Activated CD8-positive, alpha-beta T cell treated with anti-CD3 and anti-CD28 coated beads, Interleukin-2, amount 10 ng/mL, durations not matched to agents 7 days and 5 days (primary cell): ENCODE measurements around the gene KRTAP5-11. TPM values are rescaled to one million over a fixed set of nuclear protein-coding genes. Genes with fewer than 3 reads are reported as not detected.

ENCODE experiments used
- ATAC-seq: fragments of 150-1000 bp; cut with Tn5 transposase; one replicate; pipeline ENCODE4 v1.10.0; 2021; ENCODE audit warnings: moderate library complexity
- CTCF ChIA-PET: fragments of 350-600 bp; sonication (Branson Sonifier 250); formaldehyde crosslinking; loops from one replicate; lab custom pipeline; 2021; ENCODE audit warnings: antibody characterized with exemption; lab: Charles Lee
- POLR2A ChIA-PET: fragments of 350-600 bp; sonication (Branson Sonifier 250); formaldehyde crosslinking; loops from one replicate; lab custom pipeline; 2021; ENCODE audit warnings: antibody characterized with exemption; lab: Charles Lee
- DNase-seq: peaks from one replicate; pipeline ENCODE4 v3.0.0-alpha.2; 2020
- H3K27ac Mint-ChIP-seq: one replicate; pipeline ENCODE4 v1.8.0; 2021; ENCODE audit warnings: mild to moderate bottlenecking, mixed read lengths
- H3K27me3 Mint-ChIP-seq: one replicate; pipeline ENCODE4 v1.8.0; 2021; ENCODE audit warnings: low read depth, mixed read lengths
- H3K36me3 Mint-ChIP-seq: one replicate; pipeline ENCODE4 v1.8.0; 2021; ENCODE audit warnings: low read depth, mixed read lengths
- H3K4me1 Mint-ChIP-seq: one replicate; pipeline ENCODE4 v1.8.0; 2021; ENCODE audit warnings: low read depth, mixed read lengths
- H3K4me3 Mint-ChIP-seq: one replicate; pipeline ENCODE4 v1.8.0; 2021; ENCODE audit warnings: mild to moderate bottlenecking, mixed read lengths
- H3K9me3 Mint-ChIP-seq: one replicate; pipeline ENCODE4 v1.8.0; 2022; ENCODE audit warnings: mixed read lengths; ENCODE audit not compliant: insufficient read depth
- total RNA-seq, 2 experiments: library from RNA; stranded (reverse); gene quantifications; one replicate each; pipeline ENCODE4 v1.2.3, GENCODE V29; 2021

KRTAP5-11 gene
- total RNA-seq, 2 experiments from 2014 or later = not detected

DNA sequence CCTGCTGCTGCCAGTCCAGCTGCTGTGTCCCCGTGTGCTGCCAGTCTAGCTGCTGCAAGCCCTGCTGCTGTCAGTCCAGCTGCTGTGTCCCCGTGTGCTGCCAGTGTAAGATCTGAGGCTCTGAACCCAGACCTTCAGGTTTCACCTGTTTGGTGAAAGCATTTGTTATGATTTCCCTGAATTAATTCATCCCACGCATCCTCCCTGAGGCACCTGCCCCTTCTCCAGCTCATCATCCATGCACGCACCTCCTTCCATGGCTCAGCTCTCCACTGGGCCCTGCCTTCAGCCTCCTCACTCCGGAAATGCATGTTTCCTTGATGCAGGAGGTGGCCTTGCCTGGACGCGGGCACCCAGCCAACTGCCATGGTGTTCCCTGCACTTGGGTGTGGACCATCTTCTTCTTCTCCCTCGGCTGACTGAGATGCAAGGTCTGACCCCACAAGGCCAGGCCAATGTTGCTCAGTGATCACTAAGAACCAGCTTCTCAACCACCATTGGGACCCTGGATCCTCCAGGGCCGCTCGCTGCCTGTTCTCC is 16.5 kb downstream of the KRTAP5-11 start:
- no peak overlapping the region for H3K27ac Mint-ChIP-seq
- H3K4me1 Mint-ChIP-seq = no peaks in the 10 kb centered on the region
- CTCF ChIA-PET = no interaction called here
- ATAC-seq (no peak), DNase-seq (no peak)
- POLR2A ChIA-PET = no interaction called here
- no peaks in the 10 kb centered on the region for H3K9me3 Mint-ChIP-seq
- no peaks in the 10 kb centered on the region for H3K36me3 Mint-ChIP-seq
- no peak overlapping the region for H3K4me3 Mint-ChIP-seq
- H3K27me3 Mint-ChIP-seq = peaks cover 21% of the 10 kb centered on the region

DNA sequence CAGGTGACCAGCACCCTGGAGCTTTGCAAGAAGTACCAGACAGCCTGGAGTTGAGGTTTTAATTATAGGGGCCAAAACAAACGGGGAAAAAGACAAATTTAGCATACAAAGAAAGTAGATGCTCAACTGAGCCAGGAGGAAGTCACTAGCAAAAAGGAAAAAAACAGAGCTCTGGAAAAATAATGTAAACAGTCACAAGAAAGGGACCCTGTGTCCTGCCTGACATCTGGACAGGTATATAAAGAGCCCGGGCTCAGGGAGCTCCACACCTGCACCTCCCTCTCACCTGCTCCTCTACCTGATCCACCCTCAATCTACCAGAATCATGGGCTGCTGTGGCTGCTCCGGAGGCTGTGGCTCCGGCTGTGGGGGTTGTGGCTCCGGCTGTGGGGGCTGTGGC is 17.4 kb downstream of the KRTAP5-11 start, which contains the start of gene KRTAP5-10:
TSS of gene KRTAP5-10 (plus strand) at position 301 of the 400 bp plus-strand sequence. CDS start at position 326, 25 bp downstream.
- H3K4me1 Mint-ChIP-seq = no peaks in the 10 kb centered on the region
- H3K27me3 Mint-ChIP-seq = peaks cover 28% of the 10 kb centered on the region
- ATAC-seq = no peak
- H3K27ac Mint-ChIP-seq = no peak within 1 kb of the TSS
- CTCF ChIA-PET = no interaction called here
- no peaks in the 10 kb centered on the region for H3K36me3 Mint-ChIP-seq
- POLR2A ChIA-PET = no interaction called here
- H3K4me3 Mint-ChIP-seq = no peak within 1 kb of the TSS
- H3K9me3 Mint-ChIP-seq = no peaks in the 10 kb centered on the region
- DNase-seq = no peak

DNA sequence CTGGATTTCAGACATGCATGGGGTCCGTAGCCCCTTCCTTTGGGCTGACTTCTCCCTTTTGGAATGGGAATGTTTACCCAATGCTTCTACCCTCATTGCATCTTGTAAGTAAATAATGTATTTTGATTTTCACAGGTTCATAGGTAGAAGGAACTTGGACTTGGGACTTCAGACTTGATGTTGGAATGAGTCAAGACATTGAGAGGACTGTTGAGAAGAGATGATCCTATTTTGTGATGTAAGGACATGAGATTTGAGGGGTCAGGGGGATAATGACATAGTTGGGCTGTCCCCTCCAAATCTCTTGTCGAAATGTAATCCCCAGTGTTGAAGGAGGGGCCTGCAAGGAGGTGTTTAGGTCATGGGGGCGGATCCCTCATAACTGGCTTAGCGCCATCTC is 18.2 kb downstream of the KRTAP5-11 start:
- ChIA-PET CTCF (no interaction called here), POLR2A (no interaction called here)
- Mint-ChIP-seq H3K36me3 (no peaks in the 10 kb centered on the region), H3K27me3 (peaks cover 28% of the 10 kb centered on the region), H3K27ac (no peak overlapping the region), H3K4me1 (no peaks in the 10 kb centered on the region), H3K9me3 (no peaks in the 10 kb centered on the region), H3K4me3 (no peak overlapping the region)
- DNase-seq (no peak), ATAC-seq (no peak)

DNA sequence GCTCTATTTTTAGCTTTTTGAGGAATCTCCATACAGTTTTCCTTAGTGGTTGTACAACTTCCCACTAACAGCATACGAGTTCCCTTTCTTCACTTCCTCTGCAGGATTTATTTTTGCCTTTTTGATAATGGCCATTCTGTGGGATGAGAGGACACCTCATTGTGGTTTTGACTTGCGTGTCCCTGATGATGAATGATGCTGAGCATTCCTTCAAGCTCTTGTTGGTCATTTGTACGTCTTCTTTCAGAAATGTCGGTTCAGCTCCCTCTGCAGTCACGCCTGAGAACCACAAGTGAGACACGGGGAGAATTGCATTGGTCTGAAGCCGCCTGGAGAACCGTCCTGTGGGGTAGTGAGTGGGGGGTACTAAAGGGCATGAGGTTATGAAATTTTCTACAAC is 19.3 kb downstream of the KRTAP5-11 start:
- POLR2A ChIA-PET = no interaction called here
- CTCF ChIA-PET = no interaction called here
- H3K27me3 Mint-ChIP-seq = peaks cover 28% of the 10 kb centered on the region

DNA sequence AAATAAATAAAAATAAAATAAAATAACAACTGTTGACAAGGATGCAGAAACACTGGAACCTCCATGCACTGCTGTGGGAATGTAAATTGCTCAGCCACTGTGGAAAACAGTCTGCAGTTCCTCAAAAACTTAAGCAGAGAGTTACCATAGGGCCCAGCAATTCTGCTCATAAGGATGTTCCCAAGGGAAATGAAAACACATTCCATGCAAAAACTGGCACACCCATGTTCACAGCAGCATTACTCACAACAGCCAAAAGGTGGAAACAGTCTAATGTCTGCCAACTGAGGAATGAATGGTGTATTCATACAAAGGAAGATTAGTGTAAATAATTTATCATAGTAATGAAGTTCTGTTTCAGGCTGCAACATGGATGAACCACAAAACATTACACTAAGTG is 20.6 kb downstream of the KRTAP5-11 start:
- Mint-ChIP-seq H3K27me3 (peaks cover 36% of the 10 kb centered on the region), H3K36me3 (no peaks in the 10 kb centered on the region), H3K9me3 (no peaks in the 10 kb centered on the region), H3K4me3 (no peak overlapping the region), H3K4me1 (no peaks in the 10 kb centered on the region), H3K27ac (no peak overlapping the region)
- ChIA-PET POLR2A (no interaction called here), CTCF (no interaction called here)
- ATAC-seq (no peak), DNase-seq (no peak)

More for the DNA sequence above, 19.3 kb downstream of the KRTAP5-11 start:
- no peak overlapping the region for H3K27ac Mint-ChIP-seq
- no peak for ATAC-seq
- H3K4me3 Mint-ChIP-seq = no peak overlapping the region
- no peaks in the 10 kb centered on the region for H3K9me3 Mint-ChIP-seq
- H3K36me3 Mint-ChIP-seq = no peaks in the 10 kb centered on the region
- no peaks in the 10 kb centered on the region for H3K4me1 Mint-ChIP-seq
- DNase-seq = peak; percentile 33

DNA sequence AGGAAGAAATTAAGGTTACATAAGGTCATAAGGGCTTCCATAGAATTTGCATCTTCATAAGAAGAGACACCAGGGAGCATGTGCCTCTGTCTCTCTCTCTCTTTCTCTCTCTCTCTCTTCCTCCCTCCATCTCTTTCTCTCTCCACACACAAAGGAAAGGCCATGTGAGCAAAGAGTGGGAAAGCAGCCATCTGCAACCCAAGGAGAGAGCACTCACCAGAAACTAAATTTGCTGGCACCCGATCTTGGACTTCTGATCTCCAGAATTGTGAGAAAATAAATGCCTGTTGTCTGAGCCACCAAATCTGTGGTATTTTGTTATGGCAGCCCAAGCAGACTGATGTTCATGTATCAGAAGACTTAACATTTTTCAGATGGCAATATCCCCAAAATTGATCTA is 23.7 kb downstream of the KRTAP5-11 start:
- ATAC-seq = no peak
- H3K9me3 Mint-ChIP-seq = no peaks in the 10 kb centered on the region
- H3K36me3 Mint-ChIP-seq = no peaks in the 10 kb centered on the region
- no peaks in the 10 kb centered on the region for H3K4me1 Mint-ChIP-seq
- CTCF ChIA-PET = interaction anchor here (0.6 kb wide), 1 partner anchor 1109 kb away, joined by 3 read pairs; no protein-coding TSS in a partner anchor
- H3K27ac Mint-ChIP-seq = no peak overlapping the region
- no peak for DNase-seq
- POLR2A ChIA-PET = no interaction called here
- peaks cover 31% of the 10 kb centered on the region for H3K27me3 Mint-ChIP-seq
- no peak overlapping the region for H3K4me3 Mint-ChIP-seq

DNA sequence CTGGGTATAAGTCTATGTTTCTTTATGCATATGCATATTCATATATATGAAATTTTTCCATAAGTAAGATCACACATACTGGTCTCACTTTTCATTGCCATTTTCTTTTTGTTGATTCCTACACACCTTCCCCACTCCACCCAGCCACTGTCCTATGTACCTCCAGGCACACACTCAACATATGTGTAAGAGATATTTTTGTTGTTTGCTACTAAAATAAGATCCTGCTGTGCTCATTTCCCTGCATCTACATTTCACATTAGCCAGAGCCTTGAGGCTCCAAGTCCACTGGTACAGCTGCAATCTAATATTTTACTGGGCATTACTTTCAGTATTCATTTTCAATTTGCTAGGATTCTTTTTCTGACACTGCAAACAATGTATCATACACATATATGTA is 25.4 kb downstream of the KRTAP5-11 start:
- H3K4me1 Mint-ChIP-seq = no peaks in the 10 kb centered on the region
- DNase-seq (no peak), ATAC-seq (no peak)
- ChIA-PET POLR2A (no interaction called here), CTCF (no interaction called here)
- H3K36me3 Mint-ChIP-seq = no peaks in the 10 kb centered on the region
- no peak overlapping the region for H3K27ac Mint-ChIP-seq
- H3K4me3 Mint-ChIP-seq = no peak overlapping the region
- H3K27me3 Mint-ChIP-seq = peaks cover 21% of the 10 kb centered on the region
- H3K9me3 Mint-ChIP-seq = no peaks in the 10 kb centered on the region

DNA sequence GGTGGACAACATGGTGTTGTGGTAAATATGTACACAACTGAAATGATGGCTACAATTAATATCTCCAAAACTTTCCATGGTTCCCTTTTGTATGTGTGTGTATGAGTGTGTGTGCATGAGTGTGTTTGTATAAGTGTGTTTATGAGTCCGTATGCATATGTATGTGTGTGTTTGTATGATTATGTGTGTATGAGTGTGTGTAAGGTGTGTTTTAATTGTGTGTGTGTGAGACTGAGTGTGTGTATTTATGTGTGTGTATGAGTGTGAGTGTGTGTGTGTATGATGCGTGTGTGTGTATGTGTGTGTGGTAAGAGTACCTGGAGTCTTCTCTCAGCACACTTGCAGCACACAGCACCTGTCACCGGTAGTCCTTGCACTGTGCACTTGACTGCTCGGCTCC is 26.7 kb downstream of the KRTAP5-11 start:
- no peaks in the 10 kb centered on the region for H3K9me3 Mint-ChIP-seq
- no peaks in the 10 kb centered on the region for H3K4me1 Mint-ChIP-seq
- H3K36me3 Mint-ChIP-seq = no peaks in the 10 kb centered on the region
- no peak for ATAC-seq
- no peak for DNase-seq
- H3K27ac Mint-ChIP-seq = no peak overlapping the region
- CTCF ChIA-PET = no interaction called here
- H3K27me3 Mint-ChIP-seq = peaks cover 14% of the 10 kb centered on the region
- no peak overlapping the region for H3K4me3 Mint-ChIP-seq
- POLR2A ChIA-PET = no interaction called here

DNA sequence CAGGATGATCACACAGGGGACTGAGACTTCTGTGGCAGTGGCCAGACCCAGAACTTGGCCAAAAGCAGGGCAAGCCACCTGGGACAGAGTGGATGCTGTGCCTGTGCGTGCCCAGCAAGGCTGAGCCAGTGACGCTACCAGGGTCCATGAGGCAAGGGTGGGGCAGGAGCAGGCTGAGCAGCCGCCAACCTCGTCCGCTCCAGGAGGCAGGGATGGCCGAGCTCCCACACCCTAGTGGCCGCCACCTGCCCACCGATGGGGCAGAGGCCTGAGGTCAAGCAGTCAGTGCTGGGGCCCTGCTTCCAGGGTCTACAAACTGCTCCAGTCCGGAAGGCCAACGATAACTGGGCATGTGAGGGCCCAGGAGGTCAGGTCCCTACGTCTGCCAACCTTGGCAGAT is 27.2 kb downstream of the KRTAP5-11 start:
- H3K27ac Mint-ChIP-seq = no peak overlapping the region
- CTCF ChIA-PET = no interaction called here
- peaks cover 15% of the 10 kb centered on the region for H3K27me3 Mint-ChIP-seq
- ATAC-seq = no peak
- no peak for DNase-seq
- H3K4me3 Mint-ChIP-seq = no peak overlapping the region
- no peaks in the 10 kb centered on the region for H3K4me1 Mint-ChIP-seq
- POLR2A ChIA-PET = no interaction called here
- H3K36me3 Mint-ChIP-seq = no peaks in the 10 kb centered on the region
- H3K9me3 Mint-ChIP-seq = no peaks in the 10 kb centered on the region

DNA sequence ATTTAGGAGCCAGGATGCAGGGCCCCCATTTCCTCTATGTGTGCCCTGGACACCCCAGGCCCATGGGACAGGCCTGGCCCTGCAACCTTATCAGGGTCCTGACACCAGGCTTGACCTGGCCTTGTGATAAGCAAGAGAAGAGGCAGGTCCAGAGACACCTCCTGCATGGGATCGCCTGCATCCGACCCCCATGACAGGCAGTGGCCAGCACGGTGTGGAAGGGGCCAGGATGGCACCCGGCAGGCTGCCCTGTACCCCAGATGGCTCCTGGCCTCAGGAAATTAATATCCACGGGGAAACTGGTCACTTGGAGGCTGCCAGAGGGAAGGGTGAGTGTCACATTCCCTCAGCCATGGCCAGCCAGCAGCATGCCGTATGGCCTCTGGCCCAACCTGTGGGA is 27.7 kb downstream of the KRTAP5-11 start:
- H3K36me3 Mint-ChIP-seq = no peaks in the 10 kb centered on the region
- no peaks in the 10 kb centered on the region for H3K4me1 Mint-ChIP-seq
- no peak overlapping the region for H3K27ac Mint-ChIP-seq
- DNase-seq (no peak), ATAC-seq (no peak)
- H3K9me3 Mint-ChIP-seq = no peaks in the 10 kb centered on the region
- peaks cover 17% of the 10 kb centered on the region for H3K27me3 Mint-ChIP-seq
- ChIA-PET POLR2A (no interaction called here), CTCF (no interaction called here)
- H3K4me3 Mint-ChIP-seq = no peak overlapping the region

DNA sequence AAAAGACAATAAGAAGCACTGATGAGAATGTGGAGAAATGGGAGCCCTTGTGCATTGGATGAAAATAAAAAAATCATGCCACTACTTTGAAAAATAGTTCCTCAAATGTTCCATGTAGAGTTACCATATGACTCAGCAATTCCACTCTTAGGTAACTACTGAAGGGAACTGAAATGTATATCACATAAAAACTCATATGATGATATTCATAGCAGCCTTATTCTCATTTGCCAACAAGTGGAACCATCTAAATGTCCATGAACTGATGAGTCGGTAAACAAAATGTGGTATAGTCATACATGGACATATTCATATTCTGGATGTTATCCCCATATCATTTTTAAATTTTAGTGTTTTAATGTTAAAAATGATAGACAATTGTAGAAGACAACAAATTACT is 31.0 kb downstream of the KRTAP5-11 start:
- Mint-ChIP-seq H3K4me1 (no peaks in the 10 kb centered on the region), H3K27me3 (peaks cover 14% of the 10 kb centered on the region), H3K36me3 (no peaks in the 10 kb centered on the region), H3K9me3 (no peaks in the 10 kb centered on the region), H3K4me3 (no peak overlapping the region), H3K27ac (no peak overlapping the region)
- DNase-seq (no peak), ATAC-seq (no peak)
- ChIA-PET CTCF (no interaction called here), POLR2A (no interaction called here)

DNA sequence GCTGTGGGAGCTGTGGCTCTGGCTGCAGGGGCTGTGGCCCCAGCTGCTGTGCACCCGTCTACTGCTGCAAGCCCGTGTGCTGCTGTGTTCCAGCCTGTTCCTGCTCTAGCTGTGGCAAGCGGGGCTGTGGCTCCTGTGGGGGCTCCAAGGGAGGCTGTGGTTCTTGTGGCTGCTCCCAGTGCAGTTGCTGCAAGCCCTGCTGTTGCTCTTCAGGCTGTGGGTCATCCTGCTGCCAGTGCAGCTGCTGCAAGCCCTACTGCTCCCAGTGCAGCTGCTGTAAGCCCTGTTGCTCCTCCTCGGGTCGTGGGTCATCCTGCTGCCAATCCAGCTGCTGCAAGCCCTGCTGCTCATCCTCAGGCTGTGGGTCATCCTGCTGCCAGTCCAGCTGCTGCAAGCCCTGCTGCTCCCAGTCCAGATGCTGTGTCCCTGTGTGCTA is 33.9 kb downstream of the KRTAP5-11 start:
- CTCF ChIA-PET = no interaction called here
- POLR2A ChIA-PET = no interaction called here
- Mint-ChIP-seq H3K27me3 (peaks cover 14% of the 10 kb centered on the region), H3K9me3 (no peaks in the 10 kb centered on the region), H3K36me3 (no peaks in the 10 kb centered on the region), H3K4me3 (no peak overlapping the region), H3K27ac (no peak overlapping the region), H3K4me1 (peaks cover 3% of the 10 kb centered on the region)
- DNase-seq (no peak), ATAC-seq (no peak)

DNA sequence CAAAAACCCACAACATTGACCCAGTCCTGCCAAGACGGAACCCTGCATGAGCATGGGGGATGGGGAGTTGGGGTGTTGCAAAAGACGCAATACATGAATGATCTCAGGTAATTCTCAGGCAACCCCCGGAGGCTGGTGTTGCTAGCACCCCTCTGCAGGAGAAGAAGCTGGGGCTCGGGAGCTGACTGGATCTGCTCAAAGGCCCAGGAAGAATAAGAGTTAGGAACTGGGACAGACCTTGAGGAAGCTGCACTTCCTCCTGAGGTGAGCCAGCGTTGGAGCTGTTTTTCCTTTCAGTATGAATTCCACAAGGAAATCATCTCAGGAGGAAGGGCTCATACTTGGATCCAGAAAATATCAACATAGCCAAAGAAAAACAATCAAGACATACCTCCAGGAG is 34.6 kb downstream of the KRTAP5-11 start, which contains the start of gene KRTAP5-9:
TSS of gene KRTAP5-9 (plus strand) at position 301 of the 400 bp plus-strand sequence. CDS start 238 bp downstream, outside the sequence.
- H3K9me3 Mint-ChIP-seq = no peaks in the 10 kb centered on the region
- H3K36me3 Mint-ChIP-seq = no peaks in the 10 kb centered on the region
- H3K4me1 Mint-ChIP-seq = peaks cover 8% of the 10 kb centered on the region
- POLR2A ChIA-PET = no interaction called here
- ATAC-seq = no peak
- peaks cover 14% of the 10 kb centered on the region for H3K27me3 Mint-ChIP-seq
- no peak within 1 kb of the TSS for H3K4me3 Mint-ChIP-seq
- CTCF ChIA-PET = no interaction called here
- H3K27ac Mint-ChIP-seq = no peak within 1 kb of the TSS
- DNase-seq = no peak
